DOHH2 (cell line): ENCODE measurements around the gene NABP1.

ENCODE experiments used
- CTCF ChIP-seq: fragments of 200-600 bp; sonication (generic); IDR thresholded peaks from one replicate; pipeline ENCODE4 v1.5.1; 2014; ENCODE audit warnings: antibody characterized with exemption, mild to moderate bottlenecking, low read depth, low read length; ENCODE audit not compliant: poor library complexity, severe bottlenecking
- EZH2phosphoT487 ChIP-seq: fragments of 200-600 bp; sonication (generic); IDR thresholded peaks from 2 replicates; pipeline ENCODE4 v1.6.1; 2017; ENCODE audit warnings: borderline replicate concordance, mild to moderate bottlenecking, antibody characterized with exemption, low read length, moderate library complexity, mixed read lengths

GRCh38 chr2:191682126-191682525 is 4.2 kb downstream of the NABP1 start:
- TF ChIP-seq CTCF (no peak), EZH2phosphoT487 (no peak)
